AG09309 (cell line): ENCODE measurements around the gene PEX16.
"Not testable (repeated sequence)": the region's sequence is repeated elsewhere in the genome, so short reads cannot be mapped to it uniquely, and the experiment has no call there.

Source experiments
- DNase-seq: peaks from one replicate; pipeline ENCODE4 v3.0.0-alpha.2; 2010; ENCODE audit warnings: low read depth
- H3K4me3 ChIP-seq: 2 replicates; pipeline ENCODE4 v1.5.1; 2011; ENCODE audit warnings: mild to moderate bottlenecking, low read depth, low read length, moderate library complexity; ENCODE audit not compliant: control insufficient read depth
- TF ChIP-seq, protein P1 (sequence below): IDR thresholded peaks from 2 replicates; pipeline ENCODE4 v1.5.1; 2011; ENCODE audit warnings: mild to moderate bottlenecking, low read depth, low read length, inconsistent platforms; ENCODE audit not compliant: insufficient read depth, control insufficient read depth; ENCODE audit errors: missing control alignments

The PEX16 gene

DNA sequence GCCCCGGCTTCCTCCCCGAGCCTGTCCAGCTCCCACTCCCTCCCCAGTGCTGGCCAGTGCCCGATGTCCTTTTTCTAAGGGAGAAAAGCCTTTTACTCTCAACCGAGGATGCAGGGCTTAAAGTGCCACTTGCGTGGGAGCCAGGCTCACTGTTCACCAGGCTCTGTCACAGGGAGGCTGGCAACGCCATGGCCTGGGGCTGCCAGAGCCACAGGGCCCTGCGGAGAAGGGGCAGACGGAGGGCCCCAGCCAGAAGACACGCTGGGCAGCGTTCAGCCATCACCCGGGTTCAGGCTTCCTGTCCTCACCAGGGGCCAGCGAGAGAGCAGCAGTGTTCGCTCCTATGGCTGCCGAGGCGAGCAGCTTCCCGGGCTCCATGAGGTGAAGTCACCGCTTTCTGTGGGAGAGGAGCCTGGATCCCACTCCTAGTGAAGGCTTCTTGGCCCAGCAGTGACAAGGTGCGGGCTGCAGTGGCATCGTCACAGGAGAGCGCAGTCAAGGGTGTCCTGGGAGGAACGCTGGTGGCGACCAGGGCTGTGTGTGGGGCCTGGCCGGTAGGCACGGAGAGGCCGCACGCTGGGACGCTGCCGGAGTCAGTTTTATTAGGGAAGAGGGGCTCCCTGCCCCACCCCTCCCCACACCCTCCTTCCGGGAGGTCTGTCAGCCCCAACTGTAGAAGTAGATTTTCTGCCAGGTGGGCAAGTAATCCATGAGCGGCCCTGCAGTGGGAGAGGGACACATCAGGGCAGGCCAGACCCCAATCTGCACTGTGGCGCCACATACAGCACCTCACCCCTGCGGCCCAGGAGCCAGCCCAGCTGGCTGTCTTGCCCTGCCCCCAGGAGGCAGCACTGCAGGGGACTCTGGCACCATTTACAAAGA lies 7.8 kb downstream of the PEX16 start:
- TF ChIP-seq, protein P1, sequence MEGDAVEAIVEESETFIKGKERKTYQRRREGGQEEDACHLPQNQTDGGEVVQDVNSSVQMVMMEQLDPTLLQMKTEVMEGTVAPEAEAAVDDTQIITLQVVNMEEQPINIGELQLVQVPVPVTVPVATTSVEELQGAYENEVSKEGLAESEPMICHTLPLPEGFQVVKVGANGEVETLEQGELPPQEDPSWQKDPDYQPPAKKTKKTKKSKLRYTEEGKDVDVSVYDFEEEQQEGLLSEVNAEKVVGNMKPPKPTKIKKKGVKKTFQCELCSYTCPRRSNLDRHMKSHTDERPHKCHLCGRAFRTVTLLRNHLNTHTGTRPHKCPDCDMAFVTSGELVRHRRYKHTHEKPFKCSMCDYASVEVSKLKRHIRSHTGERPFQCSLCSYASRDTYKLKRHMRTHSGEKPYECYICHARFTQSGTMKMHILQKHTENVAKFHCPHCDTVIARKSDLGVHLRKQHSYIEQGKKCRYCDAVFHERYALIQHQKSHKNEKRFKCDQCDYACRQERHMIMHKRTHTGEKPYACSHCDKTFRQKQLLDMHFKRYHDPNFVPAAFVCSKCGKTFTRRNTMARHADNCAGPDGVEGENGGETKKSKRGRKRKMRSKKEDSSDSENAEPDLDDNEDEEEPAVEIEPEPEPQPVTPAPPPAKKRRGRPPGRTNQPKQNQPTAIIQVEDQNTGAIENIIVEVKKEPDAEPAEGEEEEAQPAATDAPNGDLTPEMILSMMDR: no peak
- no peak for DNase-seq
- no peak overlapping the region for H3K4me3 ChIP-seq

DNA sequence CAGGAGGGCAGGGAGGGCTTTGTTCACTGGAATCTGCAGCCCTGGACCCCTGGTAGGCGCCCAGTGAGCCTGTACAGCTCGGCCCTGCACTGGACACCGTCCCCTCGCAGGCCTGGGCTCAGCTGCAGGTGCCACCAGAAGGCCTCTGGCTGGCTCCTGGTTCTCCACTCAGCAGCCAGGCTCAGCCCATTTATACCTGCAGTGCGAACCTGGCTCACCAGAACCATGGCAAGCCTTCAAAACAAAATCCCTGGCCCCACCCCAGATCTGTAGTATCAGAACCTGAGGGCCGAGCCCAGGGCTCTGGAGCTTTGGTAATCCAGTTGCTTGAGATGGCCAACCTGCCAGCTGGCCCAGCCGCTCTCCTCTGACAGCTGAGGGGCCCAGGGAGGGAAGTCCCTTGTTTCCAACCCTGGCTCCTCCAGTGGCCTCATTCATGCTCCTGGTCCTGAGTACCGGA lies 9.7 kb downstream of the PEX16 start:
- no peak for DNase-seq
- TF ChIP-seq, protein P1: no peak
- H3K4me3 ChIP-seq: no peak overlapping the region

DNA sequence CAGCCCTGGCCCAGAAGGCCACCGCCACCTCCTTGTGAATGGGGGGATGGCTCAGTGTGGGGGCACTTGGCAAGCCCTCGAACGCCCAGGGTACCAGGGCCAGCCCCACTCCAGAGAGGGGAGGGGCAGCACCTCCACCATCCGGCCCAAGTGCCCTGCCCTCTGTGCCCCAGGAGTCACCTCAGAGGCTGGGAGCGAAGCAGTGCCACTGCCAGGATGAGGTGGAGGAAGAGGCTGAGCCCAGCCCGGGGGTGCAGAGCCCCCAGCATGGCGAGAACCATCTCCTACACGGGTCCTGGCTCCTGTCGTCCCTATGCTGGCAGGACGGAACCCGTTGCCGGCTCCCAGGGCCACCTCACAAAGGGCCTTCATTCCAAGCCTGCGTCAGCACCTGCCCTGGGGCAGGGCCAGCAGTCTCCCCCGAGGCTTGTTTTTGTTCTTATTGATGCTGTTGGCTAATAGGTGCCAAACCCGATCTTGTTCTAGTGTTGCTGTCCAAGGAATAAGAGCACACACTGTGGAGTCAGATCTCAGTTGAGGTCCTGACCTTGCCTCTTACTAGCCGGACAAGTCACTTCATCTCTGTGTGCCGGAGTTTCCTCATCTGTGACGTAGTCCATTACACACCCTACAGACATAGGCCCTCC lies 10.6 kb downstream of the PEX16 start, which contains the start of gene FREY1:
Gene FREY1, minus strand, starts transcription at position 307 of the 647 bp plus-strand sequence. Its CDS starts 26 bp downstream, at position 281.
- H3K4me3 ChIP-seq: no peak within 1 kb of the TSS
- no peak for DNase-seq
- TF ChIP-seq, protein P1: no peak

DNA sequence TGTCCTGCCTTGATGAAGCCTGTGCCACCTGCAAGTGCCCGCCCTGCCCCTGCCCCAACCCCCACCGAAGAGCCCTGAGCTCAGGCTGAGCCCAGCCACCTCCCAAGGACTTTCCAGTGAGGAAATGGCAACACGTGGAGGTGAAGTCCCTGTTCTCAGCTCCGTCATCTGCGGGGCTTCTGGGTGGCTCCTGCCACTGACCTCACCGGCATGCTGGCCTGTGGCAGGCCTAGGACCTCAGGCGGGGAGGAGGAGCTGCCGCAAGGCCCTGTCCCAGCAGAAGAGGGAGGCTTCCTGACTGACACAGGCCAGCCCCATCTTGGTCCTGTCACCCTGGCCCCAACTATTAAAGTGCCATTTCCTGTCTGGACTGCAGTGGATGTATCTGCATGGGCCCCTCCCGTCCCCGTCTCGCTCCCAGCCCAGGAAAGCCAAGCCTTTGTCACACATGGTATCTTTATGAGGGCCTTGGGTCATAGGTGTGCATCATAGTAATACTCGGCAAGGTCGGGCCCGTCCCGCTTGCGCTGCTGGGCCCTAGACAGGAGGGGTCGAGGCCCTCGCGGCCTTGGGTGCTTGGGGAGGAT lies 11.5 kb downstream of the PEX16 start:
- DNase-seq: no peak
- TF ChIP-seq, protein P1: no peak
- H3K4me3 ChIP-seq: no peak overlapping the region

DNA sequence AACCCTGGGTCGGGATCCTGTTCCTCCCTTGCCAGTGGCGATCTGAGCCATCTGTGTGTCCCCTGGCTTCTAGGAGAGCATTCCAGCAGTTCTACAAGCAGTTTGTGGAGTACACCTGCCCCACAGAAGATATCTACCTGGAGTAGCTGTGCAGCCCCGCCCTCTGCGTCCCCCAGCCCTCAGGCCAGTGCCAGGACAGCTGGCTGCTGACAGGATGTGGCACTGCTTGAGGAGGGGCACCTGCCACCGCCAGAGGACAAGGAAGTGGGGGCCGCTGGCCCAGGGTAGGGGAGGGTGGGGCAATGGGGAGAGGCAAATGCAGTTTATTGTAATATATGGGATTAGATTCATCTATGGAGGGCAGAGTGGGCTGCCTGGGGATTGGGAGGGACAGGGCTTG lies 12.1 kb downstream of the PEX16 start:
- not testable (repeated sequence) for DNase-seq, H3K4me3 ChIP-seq

DNA sequence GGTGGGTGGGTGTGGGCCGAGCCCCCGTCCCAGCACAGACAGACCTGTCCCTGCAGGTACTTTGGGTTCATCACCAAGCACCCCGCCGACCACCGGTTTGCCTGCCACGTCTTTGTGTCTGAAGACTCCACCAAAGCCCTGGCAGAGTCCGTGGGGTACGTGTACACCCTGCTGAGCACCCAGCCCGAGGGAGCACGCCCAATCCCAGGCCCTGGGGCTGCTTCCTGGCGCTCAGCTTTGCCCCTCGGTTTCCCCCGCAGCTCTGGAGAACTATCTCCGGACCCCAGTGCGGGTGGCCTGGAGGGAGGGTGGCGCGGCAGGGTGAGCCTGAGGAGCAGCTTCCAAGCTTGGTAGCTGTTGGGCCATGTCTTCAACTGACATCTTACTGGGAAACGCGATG lies 12.6 kb downstream of the PEX16 start:
- no peak overlapping the region for H3K4me3 ChIP-seq
- no peak for DNase-seq
- TF ChIP-seq, protein P1: no peak
